HUES64 (cell line): ENCODE data around the gene ZNF212.
A peak's percentile ranks its signal among the peaks of the same experiment; 100 is the strongest.

Experiments used
- H3K27ac ChIP-seq: 2 replicates; pipeline ENCODE4 v1.7.0; 2013; ENCODE audit warnings: low read depth, low read length, inconsistent platforms
- H3K27me3 ChIP-seq: 2 replicates; pipeline ENCODE4 v1.6.1; 2013; ENCODE audit warnings: mild to moderate bottlenecking, low read length; ENCODE audit not compliant: insufficient read depth
- H3K36me3 ChIP-seq: 2 replicates; pipeline ENCODE4 v1.6.1; 2013; ENCODE audit warnings: mild to moderate bottlenecking, low read length; ENCODE audit not compliant: insufficient read depth
- H3K4me1 ChIP-seq: 2 replicates; pipeline ENCODE4 v1.6.1; 2013; ENCODE audit warnings: mild to moderate bottlenecking, low read length, moderate library complexity; ENCODE audit not compliant: insufficient read depth
- H3K4me3 ChIP-seq: 2 replicates; pipeline ENCODE4 v1.5.1; 2013; ENCODE audit warnings: mild to moderate bottlenecking, low read length, moderate library complexity
- H3K9ac ChIP-seq: 2 replicates; pipeline ENCODE4 v1.6.1; 2013; ENCODE audit warnings: mild to moderate bottlenecking, low read depth, low read length
- H3K9me3 ChIP-seq: 2 replicates; pipeline ENCODE4 v1.6.1; 2013; ENCODE audit warnings: low read depth, low read length; ENCODE audit not compliant: insufficient read depth
- WGBS: fragments of 150-250, 120-280 bp; methylation state at CpG from one replicate; pipeline ENCODE4 v1.1.7; 2013; ENCODE audit warnings: missing lambda C conversion rate; 5-methylcytosine and 5-hydroxymethylcytosine counted together

ZNF212 gene

DNA sequence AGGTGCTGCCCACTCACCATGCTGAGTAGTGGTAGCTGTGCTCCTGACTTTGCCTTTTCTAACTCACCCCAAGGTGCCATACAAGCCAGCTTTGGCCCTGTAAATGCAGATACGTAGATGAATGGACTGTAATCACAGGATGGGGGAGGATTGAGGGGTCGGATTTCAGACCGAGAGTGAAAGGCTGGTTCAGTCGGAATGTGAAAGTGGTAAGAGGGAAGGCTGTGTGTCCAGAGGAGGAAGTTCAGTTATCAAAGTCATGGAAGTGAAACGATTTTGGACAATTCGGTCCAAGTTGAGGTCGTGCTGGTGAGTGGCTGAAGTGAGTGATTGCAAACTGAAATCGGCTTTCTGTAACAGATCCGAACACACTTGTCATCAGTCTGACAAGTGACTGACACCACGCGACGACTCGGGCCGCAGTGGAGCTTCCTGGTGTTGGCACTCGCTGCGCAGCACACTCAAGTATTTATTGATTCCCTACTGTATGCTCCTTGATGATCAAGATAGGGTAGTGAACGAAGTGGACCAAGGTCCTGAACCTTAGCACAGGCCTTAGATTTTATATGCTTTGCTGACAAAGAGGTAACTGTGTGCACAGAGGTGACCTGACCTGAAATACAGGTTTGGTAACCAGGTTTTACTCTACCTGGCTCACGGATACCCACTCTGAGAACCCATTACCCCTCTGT lies 33.6 kb upstream of the ZNF212 start:
- Histone ChIP-seq H3K4me3 (no peak overlapping the region), H3K9ac (no peak overlapping the region), H3K27me3 (no peaks in the 10 kb centered on the region), H3K36me3 (peaks cover 76% of the 10 kb centered on the region), H3K4me1 (peaks cover 3% of the 10 kb centered on the region; the same call in 1 of the 2 replicates), H3K9me3 (no peaks in the 10 kb centered on the region), H3K27ac (no peak overlapping the region)
- WGBS, result 92% methylated on average over 18 of the region's 18 CpGs

DNA sequence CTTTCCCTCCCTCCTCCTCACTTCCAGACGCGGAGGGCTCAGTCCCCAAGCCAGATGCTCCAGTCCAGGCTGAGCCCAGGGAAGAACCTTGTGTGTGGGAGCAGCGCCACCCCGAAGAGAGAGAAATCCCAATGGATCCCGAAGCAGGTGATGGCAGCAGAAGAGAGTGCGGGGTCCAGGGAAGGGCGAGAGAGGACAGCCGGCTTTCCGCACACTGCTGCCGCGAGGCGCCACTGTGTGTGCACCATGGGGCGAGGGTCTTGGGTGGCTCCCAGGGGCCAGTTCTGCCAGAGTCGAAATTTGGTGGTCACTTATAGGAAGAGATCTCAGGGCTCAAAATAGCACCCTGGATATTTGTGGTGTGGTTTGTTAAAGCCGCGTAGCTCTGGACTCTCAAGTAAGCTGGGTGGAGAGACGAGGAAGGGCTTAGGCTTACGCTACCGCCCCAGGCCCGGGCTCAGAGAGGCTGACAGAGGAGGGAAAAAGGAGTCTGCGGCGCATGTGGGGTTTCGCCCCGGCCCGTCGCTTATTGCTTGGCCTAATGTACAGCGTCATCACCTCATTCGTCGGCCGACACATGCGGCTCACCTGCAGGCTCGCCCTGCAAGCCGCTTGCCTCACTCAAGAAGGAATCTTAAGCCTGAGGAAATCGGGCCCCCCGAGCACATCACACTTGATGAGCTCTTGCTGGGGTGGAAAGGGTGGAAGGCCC lies 32.0 kb upstream of the ZNF212 start:
- Histone ChIP-seq H3K4me3 (no peak overlapping the region), H3K9ac (no peak overlapping the region), H3K36me3 (peaks cover 80% of the 10 kb centered on the region), H3K27ac (no peak overlapping the region), H3K27me3 (no peaks in the 10 kb centered on the region), H3K4me1 (peaks cover 3% of the 10 kb centered on the region; the same call in 1 of the 2 replicates), H3K9me3 (no peaks in the 10 kb centered on the region)
- WGBS, result 90% methylated on average over 35 of the region's 35 CpGs

DNA sequence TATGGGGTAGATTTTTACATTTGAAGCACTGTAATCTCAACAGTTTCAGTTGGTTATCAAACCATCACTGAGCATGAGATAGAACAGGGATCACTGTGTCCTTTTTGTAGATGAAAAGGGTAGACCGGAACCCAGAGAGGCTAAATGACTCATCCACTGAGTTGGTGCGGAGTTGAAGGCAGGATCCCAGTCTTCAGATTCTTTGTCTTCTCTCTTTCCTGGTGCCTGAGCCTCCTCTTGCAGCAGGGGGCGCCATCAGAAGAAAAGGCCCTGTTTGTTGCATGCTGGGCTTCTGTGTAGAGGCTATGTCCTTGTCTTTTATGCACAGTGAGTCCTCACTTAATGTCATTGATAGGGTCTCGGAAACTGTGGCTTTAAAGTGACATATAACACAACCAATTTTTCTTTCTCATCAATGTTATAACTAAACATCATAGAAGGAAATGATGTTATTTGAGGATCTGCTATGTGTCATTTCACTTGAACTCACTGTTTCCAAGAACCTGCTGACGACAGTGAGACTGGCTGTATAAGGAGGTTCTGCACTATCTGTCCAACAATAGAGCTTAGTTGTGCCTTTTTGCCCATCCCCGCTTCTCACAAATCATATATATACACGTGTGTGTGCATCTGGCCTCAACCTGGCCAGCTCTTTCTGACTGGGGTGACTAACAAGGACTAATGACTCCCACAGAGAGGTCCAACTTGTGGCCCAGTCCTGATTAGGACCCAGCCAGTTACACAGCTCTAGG lies 29.8 kb upstream of the ZNF212 start:
- WGBS, result 65% methylated on average over 6 of the region's 7 CpGs
- no peak overlapping the region for H3K4me3 ChIP-seq
- no peak overlapping the region; the same call in 1 of the 2 replicates for H3K9ac ChIP-seq
- H3K27ac ChIP-seq, result peak overlapping the region; percentile 64
- H3K36me3 ChIP-seq, result peaks cover 81% of the 10 kb centered on the region
- peaks cover 3% of the 10 kb centered on the region; the same call in 1 of the 2 replicates for H3K4me1 ChIP-seq
- no peaks in the 10 kb centered on the region for H3K27me3 ChIP-seq
- H3K9me3 ChIP-seq, result no peaks in the 10 kb centered on the region

DNA sequence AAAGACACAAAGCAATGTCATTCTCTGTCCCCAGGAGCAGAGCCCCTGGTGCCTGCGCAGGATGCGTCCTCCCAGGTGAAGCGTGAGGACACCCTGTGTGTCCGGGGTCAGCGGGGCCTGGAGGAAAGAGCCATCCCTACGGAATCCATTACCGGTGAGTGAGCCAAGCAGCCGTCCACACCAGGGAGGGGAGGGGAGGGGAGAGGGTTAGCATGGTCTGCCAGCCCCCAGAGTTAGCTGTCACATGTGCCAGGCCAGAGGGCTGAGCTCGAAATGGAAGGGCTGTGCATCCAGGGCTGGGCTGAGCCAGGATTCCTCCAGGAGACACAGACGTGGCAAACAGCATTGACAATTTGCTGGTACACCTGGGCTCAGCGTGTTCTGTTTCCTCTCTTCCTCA lies 28.9 kb upstream of the ZNF212 start:
- 95% methylated on average over 11 of the region's 11 CpGs for WGBS
- Histone ChIP-seq H3K27ac (no peak overlapping the region), H3K36me3 (peaks cover 89% of the 10 kb centered on the region)

DNA sequence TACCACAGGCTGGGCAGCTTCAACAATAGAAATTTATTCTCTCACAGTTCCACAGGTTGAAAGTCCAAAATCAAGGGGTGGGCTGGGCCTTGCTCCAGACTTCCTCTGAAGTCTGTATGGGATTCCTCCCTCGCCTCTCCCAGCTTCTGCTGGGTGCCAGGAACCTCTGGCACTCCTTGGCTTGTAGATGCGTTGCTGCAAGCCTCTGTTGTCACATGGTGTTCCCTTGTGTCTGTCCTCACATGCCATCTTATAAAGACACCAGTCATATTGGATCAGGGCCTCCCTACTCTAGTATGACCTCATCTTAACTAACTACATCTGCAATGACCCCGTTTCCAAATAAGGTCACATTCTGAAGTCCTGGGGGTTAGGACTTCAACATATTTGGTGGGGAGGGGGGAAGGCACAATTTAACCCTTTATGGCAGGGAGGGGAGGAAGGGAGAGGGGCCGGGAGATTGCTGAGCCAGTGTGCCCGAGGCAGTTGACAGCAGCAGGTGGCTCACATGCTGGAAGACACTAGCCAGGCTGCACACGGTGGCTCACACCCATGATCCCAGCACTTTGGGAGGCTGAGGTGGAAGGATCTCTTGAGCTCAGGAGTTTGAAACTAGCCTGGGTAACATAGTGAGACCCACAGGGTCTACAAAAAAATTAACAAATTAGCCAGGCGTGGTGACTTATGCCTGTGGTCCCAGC lies 25.3 kb upstream of the ZNF212 start:
- Histone ChIP-seq H3K27me3 (no peaks in the 10 kb centered on the region), H3K4me1 (peaks cover 8% of the 10 kb centered on the region; the same call in 1 of the 2 replicates), H3K36me3 (peaks cover 94% of the 10 kb centered on the region), H3K9me3 (no peaks in the 10 kb centered on the region), H3K9ac (no peak overlapping the region), H3K4me3 (no peak overlapping the region), H3K27ac (no peak overlapping the region)
- 86% methylated on average over 7 of the region's 7 CpGs for WGBS

More for the DNA sequence above, 28.9 kb upstream of the ZNF212 start:
- no peaks in the 10 kb centered on the region for H3K9me3 ChIP-seq
- no peaks in the 10 kb centered on the region for H3K27me3 ChIP-seq
- peaks cover 3% of the 10 kb centered on the region; the same call in 1 of the 2 replicates for H3K4me1 ChIP-seq
- H3K9ac ChIP-seq, result no peak overlapping the region
- H3K4me3 ChIP-seq, result no peak overlapping the region

DNA sequence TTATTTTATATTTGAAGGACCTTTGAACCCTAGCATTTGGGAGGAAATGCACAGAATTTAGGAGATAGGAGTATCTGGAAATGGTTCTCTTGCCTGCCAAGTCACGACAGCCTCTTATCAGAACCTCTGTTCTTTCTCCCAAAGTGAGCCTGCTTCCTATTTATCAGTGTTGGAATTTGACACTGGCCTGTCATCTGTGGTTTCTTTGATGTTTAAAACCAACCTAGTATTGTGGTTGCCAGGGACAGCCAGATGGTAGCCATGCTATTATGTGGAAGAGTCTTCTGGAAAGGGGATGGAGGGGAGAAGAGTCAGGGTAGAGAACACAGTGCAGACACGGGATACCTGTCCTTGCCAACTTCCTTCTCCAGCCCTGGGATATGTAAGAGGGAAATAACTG lies 23.0 kb upstream of the ZNF212 start:
- 100% methylated on average over 2 of the region's 2 CpGs for WGBS
- Histone ChIP-seq H3K4me1 (0 out of 2 replicates have a peak, but pooled peaks cover 5% of the 10 kb centered on the region), H3K27ac (no peak overlapping the region), H3K36me3 (peaks cover 91% of the 10 kb centered on the region), H3K9ac (no peak overlapping the region), H3K9me3 (no peaks in the 10 kb centered on the region), H3K27me3 (no peaks in the 10 kb centered on the region), H3K4me3 (no peak overlapping the region)

DNA sequence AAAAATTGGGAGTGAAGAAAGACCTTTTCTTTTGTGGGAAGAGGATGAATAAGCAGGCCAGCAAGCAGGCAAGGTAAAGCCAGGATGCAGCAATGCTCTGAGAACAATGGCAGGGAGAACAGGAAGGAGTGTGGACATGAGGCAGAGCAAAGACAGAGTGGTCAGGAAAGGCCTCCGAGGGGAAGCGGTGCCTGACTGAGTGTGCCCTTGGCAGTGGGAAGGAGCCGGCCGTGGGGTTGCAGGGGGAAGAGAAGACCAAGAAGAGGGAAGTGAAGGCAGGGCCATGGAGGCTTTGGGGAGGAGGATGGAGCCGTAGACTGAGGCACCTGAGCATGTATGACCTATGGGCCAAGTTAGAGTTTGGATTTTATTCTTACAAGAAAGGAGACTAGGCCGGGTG lies 21.9 kb upstream of the ZNF212 start:
- H3K36me3 ChIP-seq, result peaks cover 86% of the 10 kb centered on the region
- WGBS, result 95% methylated on average over 6 of the region's 6 CpGs

DNA sequence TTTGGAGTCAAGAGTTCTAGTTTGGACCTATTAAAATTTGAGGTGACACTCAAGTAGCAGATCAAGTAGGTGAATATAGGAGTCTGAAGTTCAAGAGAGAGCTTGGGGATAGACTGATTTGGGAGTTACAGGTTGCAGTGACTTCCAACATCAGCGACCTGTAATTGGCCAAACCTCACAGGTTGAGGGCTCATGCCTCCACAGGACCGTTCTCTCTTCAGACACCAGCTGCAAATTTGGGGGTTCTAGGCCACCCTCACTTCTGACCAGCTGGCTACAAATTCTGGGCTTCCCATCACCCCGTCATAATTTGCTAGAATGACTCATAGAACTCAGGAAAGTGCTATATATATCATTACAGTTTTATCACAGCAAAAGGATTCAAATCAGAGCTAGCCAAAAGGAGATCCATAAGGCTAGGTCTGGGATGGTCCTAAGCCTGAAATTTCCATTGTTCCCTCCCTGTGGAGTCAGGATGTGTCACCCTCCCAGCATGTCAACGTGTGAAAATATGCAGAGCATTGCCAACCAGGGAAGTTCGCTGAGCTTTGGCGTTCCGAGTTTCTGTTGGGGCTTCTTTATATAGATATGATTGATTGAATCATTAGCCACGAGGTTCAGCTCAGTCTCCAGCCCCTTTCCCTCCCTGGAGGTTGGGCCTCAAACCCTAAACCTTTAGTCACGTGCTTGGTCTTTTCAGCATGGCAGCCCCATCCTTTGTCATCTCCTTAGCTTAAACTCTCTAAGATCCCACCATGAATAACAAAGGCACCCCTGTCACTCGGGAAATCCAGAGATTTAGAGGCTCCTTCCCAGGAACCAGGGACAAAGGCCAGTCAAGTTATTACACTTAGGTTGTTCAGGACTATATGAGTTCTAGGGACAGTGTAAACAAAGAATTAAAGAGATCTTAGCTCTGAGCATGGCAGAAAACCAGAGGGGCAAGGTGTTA lies 20.7 kb upstream of the ZNF212 start:
- Histone ChIP-seq H3K4me3 (no peak overlapping the region), H3K9ac (no peak overlapping the region), H3K36me3 (peaks cover 83% of the 10 kb centered on the region), H3K27ac (no peak overlapping the region; the same call in 1 of the 2 replicates), H3K27me3 (no peaks in the 10 kb centered on the region), H3K4me1 (0 out of 2 replicates have a peak, but pooled peaks cover 5% of the 10 kb centered on the region), H3K9me3 (no peaks in the 10 kb centered on the region)
- WGBS, result 78% methylated on average over 10 of the region's 10 CpGs

More for the DNA sequence above, 21.9 kb upstream of the ZNF212 start:
- Histone ChIP-seq H3K27me3 (no peaks in the 10 kb centered on the region), H3K4me3 (no peak overlapping the region), H3K9me3 (no peaks in the 10 kb centered on the region), H3K9ac (no peak overlapping the region), H3K27ac (no peak overlapping the region), H3K4me1 (0 out of 2 replicates have a peak, but pooled peaks cover 5% of the 10 kb centered on the region)

DNA sequence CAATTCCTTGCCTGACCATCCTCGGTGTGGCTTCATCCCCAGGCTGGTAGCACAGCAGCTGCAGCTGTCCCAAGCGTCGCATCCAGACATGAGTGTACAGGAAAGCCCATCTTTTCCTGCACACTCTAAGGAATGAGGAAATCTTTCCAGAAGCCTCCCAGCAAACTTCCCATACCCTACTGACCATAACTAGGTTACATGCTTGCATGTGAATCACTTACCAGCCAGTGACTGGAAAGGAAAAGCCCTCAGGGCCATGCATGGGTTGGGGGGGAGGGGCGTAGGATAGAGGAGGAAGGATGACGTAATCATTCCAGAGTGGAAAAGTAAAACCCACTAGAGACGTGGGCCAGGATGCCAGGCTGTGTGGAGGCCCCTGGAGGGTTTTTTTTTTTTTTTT lies 18.9 kb upstream of the ZNF212 start:
- WGBS, result 92% methylated on average over 6 of the region's 6 CpGs

DNA sequence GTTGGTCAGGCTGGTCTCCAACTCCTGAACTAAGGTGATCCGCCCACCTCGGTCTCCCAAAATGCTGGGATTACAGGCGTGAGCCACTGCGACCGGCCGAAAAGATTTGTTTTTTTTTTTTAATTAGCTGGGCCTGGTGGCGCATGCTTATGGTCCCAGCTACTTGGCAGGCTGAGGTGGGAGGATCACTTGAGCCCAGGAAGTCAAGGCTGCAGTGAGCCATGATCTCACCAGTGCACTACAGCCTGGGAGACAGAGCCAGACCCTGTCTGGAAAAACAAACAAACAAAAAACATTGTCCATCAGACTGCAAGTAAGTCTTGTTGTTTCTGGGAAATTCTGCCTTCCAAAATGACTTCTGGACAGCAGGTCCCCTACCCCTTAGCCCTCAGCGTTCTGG lies 16.3 kb upstream of the ZNF212 start:
- H3K4me1 ChIP-seq, result 0 out of 2 replicates have a peak, but pooled peaks cover 5% of the 10 kb centered on the region
- no peak overlapping the region for H3K4me3 ChIP-seq
- no peaks in the 10 kb centered on the region for H3K27me3 ChIP-seq
- no peaks in the 10 kb centered on the region for H3K9me3 ChIP-seq
- WGBS, result 97% methylated on average over 8 of the region's 8 CpGs
- no peak overlapping the region for H3K27ac ChIP-seq
- H3K9ac ChIP-seq, result no peak overlapping the region
- H3K36me3 ChIP-seq, result peaks cover 57% of the 10 kb centered on the region

More for the DNA sequence above, 18.9 kb upstream of the ZNF212 start:
- Histone ChIP-seq H3K9me3 (no peaks in the 10 kb centered on the region), H3K4me3 (no peak overlapping the region), H3K9ac (no peak overlapping the region), H3K36me3 (peaks cover 78% of the 10 kb centered on the region), H3K27me3 (no peaks in the 10 kb centered on the region), H3K4me1 (0 out of 2 replicates have a peak, but pooled peaks cover 5% of the 10 kb centered on the region), H3K27ac (no peak overlapping the region; the same call in 1 of the 2 replicates)
